MM.1S (cell line): ENCODE measurements around the gene TFCP2L1.

Experiments used
- DNase-seq: peaks from one replicate; pipeline ENCODE4 v3.0.0-alpha.2; 2015
- H2AFZ ChIP-seq: fragments of 300-600 bp; sonication (generic); 2 replicates; pipeline ENCODE4 v1.6.0; 2016; ENCODE audit warnings: antibody characterized with exemption, low read length
- H3F3A ChIP-seq: fragments of 300-600 bp; sonication (generic); 2 replicates; pipeline ENCODE4 v1.6.1; 2016; ENCODE audit warnings: mild to moderate bottlenecking, antibody characterized with exemption, low read length, moderate library complexity, mixed read lengths; ENCODE audit not compliant: insufficient read depth
- H3K27ac ChIP-seq: fragments of 300-600 bp; sonication (generic); 2 replicates; pipeline ENCODE4 v1.5.1; 2016; ENCODE audit warnings: mild to moderate bottlenecking, low read length
- H3K27me3 ChIP-seq: fragments of 300-600 bp; sonication (generic); replicated peaks from 2 replicates; pipeline ENCODE4 v1.6.0; 2016; ENCODE audit warnings: low read length; ENCODE audit not compliant: insufficient read depth
- H3K36me3 ChIP-seq: fragments of 300-600 bp; sonication (generic); replicated peaks from 2 replicates; pipeline ENCODE4 v1.6.1; 2016; ENCODE audit warnings: mild to moderate bottlenecking, low read length, mixed read lengths; ENCODE audit not compliant: insufficient read depth
- H3K4me1 ChIP-seq: fragments of 300-600 bp; sonication (generic); 2 replicates; pipeline ENCODE4 v1.6.1; 2016; ENCODE audit warnings: low read length, mixed read lengths
- H3K4me2 ChIP-seq: fragments of 300-600 bp; sonication (generic); 2 replicates; pipeline ENCODE4 v1.6.0; 2016; ENCODE audit warnings: low read depth, low read length
- H3K4me3 ChIP-seq: fragments of 300-600 bp; sonication (generic); 2 replicates; pipeline ENCODE4 v1.5.1; 2016; ENCODE audit warnings: low read length, mixed read lengths
- H3K79me2 ChIP-seq: fragments of 300-600 bp; sonication (generic); 2 replicates; pipeline ENCODE4 v1.6.1; 2016; ENCODE audit warnings: mixed run types, low read length, mixed read lengths
- H3K9ac ChIP-seq: fragments of 300-600 bp; sonication (generic); 2 replicates; pipeline ENCODE4 v1.6.1; 2016; ENCODE audit warnings: low read length, mixed read lengths
- H3K9me2 ChIP-seq: fragments of 300-600 bp; sonication (generic); replicated peaks from 2 replicates; pipeline ENCODE4 v1.6.1; 2016; ENCODE audit warnings: mild to moderate bottlenecking, low read length, mixed read lengths; ENCODE audit not compliant: insufficient read depth
- H3K9me3 ChIP-seq: fragments of 300-600 bp; sonication (generic); replicated peaks from 2 replicates; pipeline ENCODE4 v1.6.1; 2016; ENCODE audit warnings: mild to moderate bottlenecking, low read length, mixed read lengths; ENCODE audit not compliant: insufficient read depth
- H4K20me1 ChIP-seq: fragments of 300-600 bp; sonication (generic); 2 replicates; pipeline ENCODE4 v1.6.1; 2016; ENCODE audit warnings: mild to moderate bottlenecking, low read length, moderate library complexity, mixed read lengths; ENCODE audit not compliant: insufficient read depth
- CTCF ChIP-seq: fragments of 300-600 bp; sonication (generic); IDR thresholded peaks from 2 replicates; pipeline ENCODE4 v1.5.1; 2016; ENCODE audit warnings: antibody characterized with exemption, low read length, mixed read lengths
- EZH2 ChIP-seq: fragments of 300-600 bp; sonication (generic); optimal IDR thresholded peaks from 2 replicates; pipeline ENCODE3; 2017; ENCODE audit warnings: low read depth, mild to moderate bottlenecking, antibody characterized with exemption, low read length, mixed read lengths
- EZH2phosphoT487 ChIP-seq: fragments of 300-600 bp; sonication (generic); IDR thresholded peaks from 2 replicates; pipeline ENCODE4 v1.6.1; 2018; ENCODE audit warnings: antibody characterized with exemption, low read length

The TFCP2L1 gene

GRCh38 chr2:121195036-121195435 lies 90.0 kb downstream of the TFCP2L1 start:
- Histone ChIP-seq H3K9me2 (no peaks in the 10 kb centered on the region), H3K4me1 (no peaks in the 10 kb centered on the region), H3K79me2 (no peaks in the 10 kb centered on the region), H3F3A (no peaks in the 10 kb centered on the region), H3K4me3 (no peak overlapping the region), H2AFZ (no peak overlapping the region), H4K20me1 (no peaks in the 10 kb centered on the region), H3K4me2 (no peak overlapping the region), H3K9ac (no peak overlapping the region), H3K36me3 (no peaks in the 10 kb centered on the region), H3K27me3 (no peaks in the 10 kb centered on the region), H3K9me3 (no peaks in the 10 kb centered on the region), H3K27ac (no peak overlapping the region)
- TF ChIP-seq CTCF (no peak), EZH2phosphoT487 (no peak), EZH2 (no peak)
- no peak for DNase-seq

GRCh38 chr2:121194626-121195025 lies 90.4 kb downstream of the TFCP2L1 start:
- Histone ChIP-seq H3K4me2 (no peak overlapping the region), H3K27me3 (no peaks in the 10 kb centered on the region), H3K4me3 (no peak overlapping the region), H2AFZ (no peak overlapping the region), H3K9me2 (no peaks in the 10 kb centered on the region), H4K20me1 (no peaks in the 10 kb centered on the region), H3K27ac (no peak overlapping the region), H3K4me1 (no peaks in the 10 kb centered on the region), H3F3A (no peaks in the 10 kb centered on the region), H3K79me2 (no peaks in the 10 kb centered on the region), H3K9ac (no peak overlapping the region), H3K9me3 (no peaks in the 10 kb centered on the region), H3K36me3 (no peaks in the 10 kb centered on the region)
- no peak for DNase-seq
- no peak for TF ChIP-seq EZH2phosphoT487
- TF ChIP-seq CTCF, result no peak

GRCh38 chr2:121193185-121193584 lies 91.8 kb downstream of the TFCP2L1 start:
- Histone ChIP-seq H2AFZ (no peak overlapping the region), H3K79me2 (no peaks in the 10 kb centered on the region), H3K9me2 (no peaks in the 10 kb centered on the region), H3K36me3 (no peaks in the 10 kb centered on the region), H3K4me2 (no peak overlapping the region), H3K27ac (no peak overlapping the region), H3K4me3 (no peak overlapping the region), H3K27me3 (no peaks in the 10 kb centered on the region), H3K9ac (no peak overlapping the region), H3F3A (no peaks in the 10 kb centered on the region), H3K9me3 (no peaks in the 10 kb centered on the region), H3K4me1 (no peaks in the 10 kb centered on the region), H4K20me1 (no peaks in the 10 kb centered on the region)
- no peak for DNase-seq
- TF ChIP-seq CTCF, result no peak
- no peak for TF ChIP-seq EZH2
- no peak for TF ChIP-seq EZH2phosphoT487
